ENCODE results near the gene CTR9. TPM values are rescaled to one million over a fixed set of nuclear protein-coding genes. Genes with fewer than 3 reads are reported as not detected.

The CTR9 gene
- total RNA-seq, 1 donor from 2014 or later: 22.9 TPM

GRCh38 chr11:10803676-10804075 is 52.6 kb downstream of the CTR9 start:
- H3K4me3 ChIP-seq: no peak overlapping the region
- intact Hi-C loops (cut with micrococcal nuclease): no loop called here
- DNase-seq: no peak
- H3K9me3 ChIP-seq (replicated peaks): no peaks in the 10 kb centered on the region
- peaks cover 96% of the 10 kb centered on the region for H3K4me1 ChIP-seq
- no peaks in the 10 kb centered on the region for H3K27me3 ChIP-seq (ENCODE audit: low read depth)
- no peak overlapping the region for H3K27ac ChIP-seq (replicated peaks)
- H3K36me3 ChIP-seq: peaks cover 90% of the 10 kb centered on the region
- TF ChIP-seq, protein P1, sequence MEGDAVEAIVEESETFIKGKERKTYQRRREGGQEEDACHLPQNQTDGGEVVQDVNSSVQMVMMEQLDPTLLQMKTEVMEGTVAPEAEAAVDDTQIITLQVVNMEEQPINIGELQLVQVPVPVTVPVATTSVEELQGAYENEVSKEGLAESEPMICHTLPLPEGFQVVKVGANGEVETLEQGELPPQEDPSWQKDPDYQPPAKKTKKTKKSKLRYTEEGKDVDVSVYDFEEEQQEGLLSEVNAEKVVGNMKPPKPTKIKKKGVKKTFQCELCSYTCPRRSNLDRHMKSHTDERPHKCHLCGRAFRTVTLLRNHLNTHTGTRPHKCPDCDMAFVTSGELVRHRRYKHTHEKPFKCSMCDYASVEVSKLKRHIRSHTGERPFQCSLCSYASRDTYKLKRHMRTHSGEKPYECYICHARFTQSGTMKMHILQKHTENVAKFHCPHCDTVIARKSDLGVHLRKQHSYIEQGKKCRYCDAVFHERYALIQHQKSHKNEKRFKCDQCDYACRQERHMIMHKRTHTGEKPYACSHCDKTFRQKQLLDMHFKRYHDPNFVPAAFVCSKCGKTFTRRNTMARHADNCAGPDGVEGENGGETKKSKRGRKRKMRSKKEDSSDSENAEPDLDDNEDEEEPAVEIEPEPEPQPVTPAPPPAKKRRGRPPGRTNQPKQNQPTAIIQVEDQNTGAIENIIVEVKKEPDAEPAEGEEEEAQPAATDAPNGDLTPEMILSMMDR (IDR thresholded peaks at IDR 0.05; ENCODE audit: borderline replicate concordance): no peak

- Histone ChIP-seq H3K4me3 (peak overlapping the region; percentile 98), H3K9me3 (replicated peaks) (no peaks in the 10 kb centered on the region), H3K27ac (replicated peaks) (peak overlapping the region; percentile 100), H3K27me3 (ENCODE audit: low read depth) (no peaks in the 10 kb centered on the region), H3K4me1 (peaks cover 93% of the 10 kb centered on the region), H3K36me3 (peaks cover 69% of the 10 kb centered on the region)
- TF ChIP-seq, protein P1 (IDR thresholded peaks at IDR 0.05; ENCODE audit: borderline replicate concordance): no peak
- DNase-seq: no peak
- intact Hi-C loops (cut with micrococcal nuclease): no loop called here
Observed at GRCh38 chr11:10805741-10806140, 54.7 kb downstream of the CTR9 start.

DNA sequence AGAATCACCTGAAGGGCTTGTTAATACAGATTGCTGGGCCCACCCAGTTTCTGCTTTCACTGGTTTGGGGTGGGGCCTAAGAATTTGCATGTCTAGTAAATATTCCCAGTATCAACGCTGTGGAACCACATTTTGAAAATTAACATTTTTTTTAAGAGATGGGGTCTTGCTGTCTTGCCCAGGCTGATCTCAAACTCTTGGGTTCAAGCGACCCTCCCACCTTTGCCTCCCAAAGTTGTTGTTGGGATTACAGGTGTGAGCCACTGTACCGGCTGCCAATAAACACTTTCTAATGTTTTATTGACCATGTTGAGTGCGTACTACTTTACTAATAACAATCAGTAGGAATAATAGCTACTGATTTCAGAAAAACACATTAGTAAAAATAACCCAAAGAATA is 55.2 kb downstream of the CTR9 start:
- Histone ChIP-seq H3K9me3 (replicated peaks) (no peaks in the 10 kb centered on the region), H3K27me3 (ENCODE audit: low read depth) (no peaks in the 10 kb centered on the region), H3K4me3 (peak overlapping the region; percentile 98), H3K4me1 (peaks cover 88% of the 10 kb centered on the region), H3K27ac (replicated peaks) (peak overlapping the region; percentile 100), H3K36me3 (peaks cover 64% of the 10 kb centered on the region)
- TF ChIP-seq, protein P1 (IDR thresholded peaks at IDR 0.05; ENCODE audit: borderline replicate concordance): no peak
- no peak for DNase-seq
- intact Hi-C loops (cut with micrococcal nuclease): no loop called here

GRCh38 chr11:10807493-10808234 is 56.6 kb downstream of the CTR9 start:
- peak; percentile 71 for DNase-seq
- H3K4me1 ChIP-seq: peaks cover 74% of the 10 kb centered on the region
- TF ChIP-seq, protein P1 (IDR thresholded peaks at IDR 0.05; ENCODE audit: borderline replicate concordance): no peak

GRCh38 chr11:10808235-10808552 is 57.1 kb downstream of the CTR9 start:
- TF ChIP-seq, protein P1 (IDR thresholded peaks at IDR 0.05; ENCODE audit: borderline replicate concordance): no peak
- Histone ChIP-seq H3K4me1 (peaks cover 68% of the 10 kb centered on the region), H3K27me3 (ENCODE audit: low read depth) (no peaks in the 10 kb centered on the region), H3K36me3 (peaks cover 45% of the 10 kb centered on the region), H3K27ac (replicated peaks) (peak overlapping the region; percentile 100), H3K9me3 (replicated peaks) (no peaks in the 10 kb centered on the region), H3K4me3 (peak overlapping the region; percentile 98)
- no peak for DNase-seq
- intact Hi-C loops (cut with micrococcal nuclease): no loop called here

More at GRCh38 chr11:10807493-10808234, 56.6 kb downstream of the CTR9 start:
- Histone ChIP-seq H3K36me3 (peaks cover 50% of the 10 kb centered on the region), H3K9me3 (replicated peaks) (no peaks in the 10 kb centered on the region), H3K4me3 (peak overlapping the region; percentile 98), H3K27ac (replicated peaks) (peak overlapping the region; percentile 100), H3K27me3 (ENCODE audit: low read depth) (no peaks in the 10 kb centered on the region)
- intact Hi-C loops (cut with micrococcal nuclease): no loop called here

All from left ventricle myocardium inferior (tissue), 1 donor.